ENCODE results near the gene MED31.

- TF ChIP-seq CTCF (conservative IDR thresholded peaks at IDR 0.05; ENCODE audit: low read depth in 2 of 2) (no peak), POLR2AphosphoS5 (IDR thresholded peaks at IDR 0.05; ENCODE audit: low read depth) (no peak), REST (IDR thresholded peaks at IDR 0.05; ENCODE audit: unreplicated experiment) (no peak), EZH2 (IDR thresholded peaks at IDR 0.05; ENCODE audit: low read depth, unreplicated experiment) (no peak), NANOG (IDR thresholded peaks at IDR 0.05; ENCODE audit: borderline replicate concordance) (no peak), EZH2phosphoT487 (IDR thresholded peaks at IDR 0.05; ENCODE audit: unreplicated experiment) (no peak), ETS1 (IDR thresholded peaks at IDR 0.05) (no peak), JUNB (IDR thresholded peaks at IDR 0.05; ENCODE audit: unreplicated experiment) (no peak), ZNF462 (CRISPR knock-in tag; IDR thresholded peaks at IDR 0.05) (no peak), ZNF331 (CRISPR knock-in tag; IDR thresholded peaks at IDR 0.05; ENCODE audit: low read depth) (no peak), CREB1 (CRISPR knock-in tag; IDR thresholded peaks at IDR 0.05; ENCODE audit: low read depth) (no peak), ZNF114 (CRISPR knock-in tag; IDR thresholded peaks at IDR 0.05) (no peak)
Observed at GRCh38 chr17:6679241-6679640, 27.8 kb upstream of the MED31 start.
